H1 (cell line): Measurements from ENCODE around the gene ARHGAP23. TPM values are rescaled to one million over a fixed set of nuclear protein-coding genes. Genes with fewer than 3 reads are reported as not detected.

ENCODE experiments used
- ATF3 ChIP-seq: IDR thresholded peaks from 2 replicates; pipeline ENCODE4 v1.6.1; 2011; ENCODE audit warnings: low read depth, mild to moderate bottlenecking, low read length; ENCODE audit not compliant: insufficient read depth
- BCL11A ChIP-seq, 2 experiments: IDR thresholded peaks; one replicate each; pipeline ENCODE4 v1.6.1; 2011; ENCODE audit warnings: low read depth in 2 of 2, low read length in 2 of 2, mild to moderate bottlenecking in 2 of 2
- CBX5 ChIP-seq: fragments of 300-800, 300-1000 bp; sonication (generic); IDR thresholded peaks from 2 replicates; pipeline ENCODE4 v1.7.1; 2016; ENCODE audit warnings: antibody characterized with exemption, low read length, low read depth
- CBX8 ChIP-seq: fragments of 300-800, 300-1000 bp; sonication (generic); IDR thresholded peaks from 2 replicates; pipeline ENCODE4 v1.7.1; 2016; ENCODE audit warnings: low read depth, low read length, borderline replicate concordance
- CHD1 ChIP-seq: IDR thresholded peaks from 2 replicates; pipeline ENCODE4 v1.6.1; 2012; ENCODE audit warnings: low read depth, low read length, improper control_type of control experiment
- CHD2 ChIP-seq: IDR thresholded peaks from 2 replicates; pipeline ENCODE4 v1.6.1; 2012; ENCODE audit warnings: low read length, improper control_type of control experiment
- E2F6 ChIP-seq: IDR thresholded peaks from 2 replicates; pipeline ENCODE4 v1.6.1; 2012; ENCODE audit warnings: inconsistent platforms
- EZH2 ChIP-seq: fragments of 200-600 bp; sonication (generic); IDR thresholded peaks from 2 replicates; pipeline ENCODE4 v1.7.1; 2012; ENCODE audit warnings: low read depth, mild to moderate bottlenecking, moderate library complexity, low read length, inconsistent platforms; ENCODE audit not compliant: severe bottlenecking
- GABPA ChIP-seq: IDR thresholded peaks from 2 replicates; pipeline ENCODE4 v1.6.1; 2011; ENCODE audit warnings: mild to moderate bottlenecking, low read length, moderate library complexity, borderline replicate concordance; ENCODE audit not compliant: insufficient read depth
- HDAC2 ChIP-seq, 2 experiments: fragments of 300-600 bp in 1 of 2; sonication (generic) in 1 of 2; IDR thresholded peaks; 2 replicates each; pipeline ENCODE4 v1.6.1; 2011 to 2012; ENCODE audit warnings: low read depth in 2 of 2, low read length in 2 of 2, mild to moderate bottlenecking in 2 of 2, moderate library complexity in 2 of 2, borderline replicate concordance in 1 of 2, inconsistent platforms in 1 of 2
- JUND ChIP-seq: IDR thresholded peaks from 2 replicates; pipeline ENCODE4 v1.6.1; 2011; ENCODE audit warnings: mild to moderate bottlenecking, improper control_type of control experiment, low read length
- KDM5A ChIP-seq: fragments of 200-600 bp; IDR thresholded peaks from 2 replicates; pipeline ENCODE4 v1.7.1; 2012; ENCODE audit warnings: mild to moderate bottlenecking, low read length, inconsistent platforms, mixed read lengths
- NANOG ChIP-seq: IDR thresholded peaks from 2 replicates; pipeline ENCODE4 v1.6.1; 2011; ENCODE audit warnings: low read length, low read depth, mild to moderate bottlenecking, inconsistent platforms; ENCODE audit not compliant: insufficient read depth, poor library complexity, severe bottlenecking
- NRF1 ChIP-seq: IDR thresholded peaks from 2 replicates; pipeline ENCODE4 v1.6.1; 2011; ENCODE audit warnings: mild to moderate bottlenecking, low read depth, low read length, improper control_type of control experiment
- PHF8 ChIP-seq: fragments of 200-600 bp; sonication (generic); conservative IDR thresholded peaks from 2 replicates; pipeline ENCODE4 v1.7.1; 2012; ENCODE audit warnings: low read depth, mild to moderate bottlenecking, inconsistent platforms, low read length, moderate library complexity
- POLR2A ChIP-seq, 2 experiments: IDR thresholded peaks; 1 replicate in 1 of 2; 2 replicates in 1 of 2; pipeline ENCODE4 v1.6.1; 2011; ENCODE audit warnings: low read depth in 2 of 2, low read length in 2 of 2, mild to moderate bottlenecking in 2 of 2; ENCODE audit errors: control extremely low read depth in 1 of 2
- RAD21 ChIP-seq, 2 experiments: IDR thresholded peaks in 1 of 2; conservative IDR thresholded peaks in 1 of 2; 2 replicates each; pipeline ENCODE4 v1.6.1; 2011; ENCODE audit warnings: low read depth in 2 of 2, low read length in 2 of 2, improper control_type of control experiment in 1 of 2, inconsistent platforms in 1 of 2, mild to moderate bottlenecking in 1 of 2, moderate library complexity in 1 of 2
- SIN3A ChIP-seq, 2 experiments: IDR thresholded peaks in 1 of 2; conservative IDR thresholded peaks in 1 of 2; 2 replicates each; pipeline ENCODE4 v1.6.1; 2011 to 2012; ENCODE audit warnings: low read length in 2 of 2, improper control_type of control experiment in 1 of 2, low read depth in 1 of 2, mild to moderate bottlenecking in 1 of 2
- SIX5 ChIP-seq: IDR thresholded peaks from 2 replicates; pipeline ENCODE4 v1.6.1; 2011; ENCODE audit warnings: mild to moderate bottlenecking, low read depth, low read length
- SP1 ChIP-seq: IDR thresholded peaks from 2 replicates; pipeline ENCODE4 v1.6.1; 2011; ENCODE audit warnings: low read depth, low read length
- TBP ChIP-seq: IDR thresholded peaks from 2 replicates; pipeline ENCODE4 v1.6.1; 2011; ENCODE audit warnings: low read depth, low read length, improper control_type of control experiment
- TCF12 ChIP-seq: IDR thresholded peaks from 2 replicates; pipeline ENCODE4 v1.6.1; 2011; ENCODE audit warnings: low read depth, mild to moderate bottlenecking, low read length
- ZNF274 ChIP-seq: IDR thresholded peaks from 2 replicates; pipeline ENCODE4 v1.7.0; 2012; ENCODE audit warnings: low read length, borderline replicate concordance; ENCODE audit errors: extremely low read depth
- polyA plus RNA-seq, 7 experiments: library from polyadenylated mRNA; depleted of rRNA in 3 of 7; stranded (reverse) in 5 of 7; unstranded in 2 of 7; fragments of >200 nt in 5 of 7; fragments of 200-250 nt in 2 of 7; gene quantifications; 1 replicate in 5 of 7; 2 replicates in 1 of 7; 4 replicates in 1 of 7; pipeline versions ENCODE4 v1.2.1 to v1.2.3, GENCODE V29; 2011 to 2013; ENCODE audit warnings: missing spikeins in 2 of 7, mixed read lengths in 2 of 7
- total RNA-seq: library from RNA; stranded (reverse); fragmentation: NEBNext Ultra II Directional; extraction: Animal tissue kit (Norgen Biotek cat#: 25700); gene quantifications from 2 replicates; pipeline ENCODE4 v1.2.1, GENCODE V29; 2021

Gene ARHGAP23
- total and polyA plus RNA-seq, 2 of the 8 experiments (the other 6 are each of a cell fraction or from before 2014, with no cell fraction given), result 16.3 to 107 TPM

DNA sequence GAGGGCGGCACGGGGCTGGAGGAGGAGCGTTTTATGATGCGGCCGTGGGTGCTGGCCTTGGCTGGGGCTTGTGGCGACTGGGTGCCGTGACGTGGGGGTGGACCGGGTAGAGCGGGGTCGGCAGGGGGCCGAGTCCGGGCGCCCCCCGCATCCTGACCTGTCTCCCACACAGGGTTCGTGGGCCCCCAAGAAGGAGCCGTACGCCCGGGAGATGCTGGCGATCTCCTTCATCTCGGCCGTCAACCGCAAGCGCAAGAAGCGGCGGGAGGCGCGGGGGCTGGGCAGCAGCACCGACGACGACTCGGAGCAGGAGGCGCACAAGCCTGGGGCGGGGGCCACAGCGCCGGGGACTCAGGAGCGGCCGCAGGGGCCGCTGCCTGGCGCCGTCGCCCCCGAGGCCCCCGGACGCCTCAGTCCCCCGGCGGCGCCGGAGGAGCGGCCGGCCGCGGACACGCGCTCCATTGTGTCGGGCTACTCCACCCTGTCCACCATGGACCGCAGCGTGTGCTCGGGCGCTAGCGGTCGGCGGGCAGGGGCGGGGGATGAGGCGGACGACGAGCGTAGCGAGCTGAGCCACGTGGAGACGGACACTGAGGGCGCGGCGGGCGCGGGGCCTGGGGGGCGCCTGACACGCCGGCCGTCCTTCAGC, 81.6 kb downstream of the ARHGAP23 start (continued):
- TF ChIP-seq HDAC2 (IDR thresholded peaks at IDR 0.05; ENCODE audit: borderline replicate concordance in 1 of 2, low read depth in 2 of 2, low read length in 2 of 2) (no peak), TBP (no peak), NRF1 (no peak), BCL11A (IDR thresholded peaks at IDR 0.05; ENCODE audit: low read depth in 2 of 2, low read length in 2 of 2) (no peak), NANOG (no peak), RAD21 (IDR thresholded peaks at IDR 0.05 in 1 of 2, conservative IDR thresholded peaks at IDR 0.05 in 1 of 2; ENCODE audit: low read depth in 2 of 2, low read length in 2 of 2) (no peak), CBX8 (no peak), CHD1 (no peak), ZNF274 (no peak), CHD2 (no peak), CBX5 (no peak), PHF8 (no peak), SP1 (no peak), EZH2 (peak; percentile 35), POLR2A (IDR thresholded peaks at IDR 0.05; ENCODE audit: control extremely low read depth in 1 of 2, low read depth in 2 of 2, low read length in 2 of 2) (peak; percentile 60 to 68; a peak in 2 of 3 replicates), SIX5 (no peak), GABPA (no peak; the same call in 1 of the 2 replicates), E2F6 (peak; percentile 71), JUND (no peak), SIN3A (conservative IDR thresholded peaks at IDR 0.05 in 1 of 2, IDR thresholded peaks at IDR 0.05 in 1 of 2; ENCODE audit: low read depth in 1 of 2, low read length in 2 of 2) (peak in 1 of 2 experiments; percentile 34; a peak in 1 of 4 replicates), TCF12 (no peak), ATF3 (no peak), KDM5A (no peak)
